HEK293 (cell line): ENCODE results near the gene SLC25A47.
A peak's percentile ranks its signal among the peaks of the same experiment; 100 is the strongest.

ENCODE experiments used
- CTCF ChIA-PET: fragments of 350-600 bp; formaldehyde crosslinking; extraction: SDS; loops from one replicate; lab custom pipeline; 2021; ENCODE audit warnings: antibody characterized with exemption; lab: Yijun Ruan, JAX
- POLR2A ChIA-PET: fragments of 300-600 bp; formaldehyde crosslinking; extraction: SDS; loops from one replicate; lab custom pipeline; 2020; ENCODE audit warnings: antibody characterized with exemption, inconsistent platforms; lab: Yijun Ruan, JAX
- H3K27ac ChIP-seq: fragments of 200-500 bp; sonication (Bioruptor generic); 2 replicates; pipeline ENCODE4 v1.5.1; 2014; ENCODE audit warnings: low read depth, low read length, control low read depth, inconsistent platforms; ENCODE audit errors: extremely low read depth
- H3K36me3 ChIP-seq, 2 experiments: fragments of 200-500 bp in 1 of 2; sonication (Bioruptor generic) in 1 of 2; 1 replicate in 1 of 2; 2 replicates in 1 of 2; pipeline ENCODE4 v1.5.1; 2014 to 2017; ENCODE audit warnings: inconsistent platforms in 2 of 2, low read length in 2 of 2; ENCODE audit not compliant: control insufficient read depth in 2 of 2, insufficient read depth in 1 of 2
- H3K4me1 ChIP-seq: fragments of 200-500 bp; sonication (Bioruptor generic); 2 replicates; pipeline ENCODE4 v1.5.1; 2014; ENCODE audit warnings: mild to moderate bottlenecking, low read length, inconsistent platforms; ENCODE audit not compliant: control insufficient read depth, insufficient read depth
- H3K4me3 ChIP-seq: 2 replicates; pipeline ENCODE4 v1.5.1; 2011; ENCODE audit warnings: low read depth, mild to moderate bottlenecking, control low read depth, low read length, moderate library complexity
- H3K9me3 ChIP-seq: fragments of 200-500 bp; sonication (Bioruptor generic); 2 replicates; pipeline ENCODE4 v1.5.1; 2014; ENCODE audit warnings: low read depth, low read length, inconsistent platforms; ENCODE audit not compliant: control insufficient read depth, insufficient read depth
- EGR2 ChIP-seq: fragments of 450-650 bp; formaldehyde crosslinking; IDR thresholded peaks from 2 replicates; pipeline ENCODE4 v1.5.1; 2016; ENCODE audit warnings: low read depth, missing biosample characterization, missing genetic modification characterization
- KLF1 ChIP-seq: fragments of 450-650 bp; formaldehyde crosslinking; IDR thresholded peaks from 2 replicates; pipeline ENCODE4 v1.5.1; 2016; ENCODE audit warnings: missing biosample characterization, missing genetic modification characterization
- PRDM6 ChIP-seq: fragments of 450-650 bp; formaldehyde crosslinking; IDR thresholded peaks from 2 replicates; pipeline ENCODE4 v1.5.1; 2017; ENCODE audit warnings: missing biosample characterization, missing genetic modification characterization
- SALL2 ChIP-seq: fragments of 450-650 bp; formaldehyde crosslinking; IDR thresholded peaks from 2 replicates; pipeline ENCODE4 v1.5.0; 2017; ENCODE audit warnings: missing biosample characterization, mild to moderate bottlenecking, missing genetic modification characterization, borderline replicate concordance
- TSHZ1 ChIP-seq: fragments of 450-650 bp; formaldehyde crosslinking; IDR thresholded peaks from 2 replicates; pipeline ENCODE4 v1.5.1; 2016; ENCODE audit warnings: missing biosample characterization, missing genetic modification characterization, borderline replicate concordance
- ZBTB10 ChIP-seq: fragments of 450-650 bp; formaldehyde crosslinking; IDR thresholded peaks from 2 replicates; pipeline ENCODE4 v1.5.1; 2016; ENCODE audit warnings: missing biosample characterization, missing genetic modification characterization
- ZNF148 ChIP-seq: fragments of 450-650 bp; formaldehyde crosslinking; IDR thresholded peaks from 2 replicates; pipeline ENCODE4 v1.5.0; 2017; ENCODE audit warnings: missing biosample characterization, missing genetic modification characterization, borderline replicate concordance
- ZNF155 ChIP-seq: fragments of 450-650 bp; formaldehyde crosslinking; IDR thresholded peaks from 2 replicates; pipeline ENCODE4 v1.5.1; 2016; ENCODE audit warnings: missing biosample characterization, missing genetic modification characterization
- ZNF362 ChIP-seq: fragments of 450-650 bp; formaldehyde crosslinking; IDR thresholded peaks from 2 replicates; pipeline ENCODE4 v1.5.1; 2016; ENCODE audit warnings: missing biosample characterization, missing genetic modification characterization
- ZNF423 ChIP-seq: fragments of 450-650 bp; formaldehyde crosslinking; IDR thresholded peaks from 2 replicates; pipeline ENCODE4 v1.5.1; 2016; ENCODE audit warnings: missing biosample characterization, missing genetic modification characterization
- ZNF514 ChIP-seq: fragments of 450-650 bp; formaldehyde crosslinking; IDR thresholded peaks from 2 replicates; pipeline ENCODE4 v1.5.1; 2016; ENCODE audit warnings: missing biosample characterization, missing genetic modification characterization
- ZNF529 ChIP-seq: fragments of 450-650 bp; formaldehyde crosslinking; IDR thresholded peaks from 2 replicates; pipeline ENCODE4 v1.5.1; 2017; ENCODE audit warnings: missing genetic modification characterization, missing biosample characterization; ENCODE audit not compliant: insufficient replicate concordance
- ZNF544 ChIP-seq: fragments of 450-650 bp; formaldehyde crosslinking; IDR thresholded peaks from 2 replicates; pipeline ENCODE4 v1.5.0; 2017; ENCODE audit warnings: missing biosample characterization, missing genetic modification characterization
- ZNF558 ChIP-seq: fragments of 450-650 bp; formaldehyde crosslinking; IDR thresholded peaks from 2 replicates; pipeline ENCODE4 v1.5.1; 2016; ENCODE audit warnings: missing biosample characterization, missing genetic modification characterization
- ZNF610 ChIP-seq: fragments of 450-650 bp; formaldehyde crosslinking; IDR thresholded peaks from 2 replicates; pipeline ENCODE4 v1.5.1; 2016; ENCODE audit warnings: missing biosample characterization, missing genetic modification characterization, borderline replicate concordance
- ZNF626 ChIP-seq: fragments of 450-650 bp; sonication (Bioruptor Pico); formaldehyde crosslinking; IDR thresholded peaks from 2 replicates; pipeline ENCODE4 v1.5.1; 2018; ENCODE audit warnings: missing biosample characterization, missing genetic modification characterization, inconsistent platforms
- ZNF777 ChIP-seq: fragments of 450-650 bp; formaldehyde crosslinking; IDR thresholded peaks from 2 replicates; pipeline ENCODE4 v1.5.1; 2017; ENCODE audit warnings: missing biosample characterization, missing genetic modification characterization, borderline replicate concordance
- ZSCAN4 ChIP-seq: fragments of 450-650 bp; formaldehyde crosslinking; IDR thresholded peaks from 2 replicates; pipeline ENCODE4 v1.5.1; 2017; ENCODE audit warnings: missing biosample characterization, missing genetic modification characterization

Gene SLC25A47

GRCh38 chr14:100289916-100290606 lies 33.1 kb upstream of the SLC25A47 start:
- Histone ChIP-seq H3K4me1 (no peaks in the 10 kb centered on the region; the same call in 1 of the 2 replicates), H3K9me3 (no peaks in the 10 kb centered on the region), H3K36me3 (peaks cover 0 to 24% of the 10 kb centered on the region in 2 experiments; a peak in 2 of 3 replicates)
- POLR2A ChIA-PET: no interaction called here
- TF ChIP-seq ZNF155 (tag by site-specific recombination) (no peak), ZNF544 (tag by site-specific recombination) (no peak), ZNF423 (tag by site-specific recombination) (no peak), SALL2 (tag by site-specific recombination) (no peak), EGR2 (no peak), KLF1 (tag by site-specific recombination) (no peak), PRDM6 (tag by site-specific recombination) (no peak), ZNF514 (tag by site-specific recombination) (no peak), ZNF558 (tag by site-specific recombination) (no peak), ZSCAN4 (tag by site-specific recombination) (no peak), ZNF362 (no peak), ZNF529 (tag by site-specific recombination) (no peak), ZNF148 (tag by site-specific recombination) (no peak), ZNF626 (tag by site-specific recombination) (no peak), ZNF610 (tag by site-specific recombination) (no peak), ZNF777 (tag by site-specific recombination) (no peak), TSHZ1 (tag by site-specific recombination) (no peak), ZBTB10 (tag by site-specific recombination) (no peak)
- TF ChIP-seq, all 188 proteins: peak for 0
- CTCF ChIA-PET: interaction anchor here (0.5 to 0.7 kb wide), 3 partner anchors 12 to 43 kb away, joined by 3 to 4 read pairs (median 3); no protein-coding TSS in a partner anchor
- H3K4me3 ChIP-seq: no peak overlapping the region
- 0 out of 2 replicates have a peak overlapping the region, but pooled peaks have one; percentile 9 for H3K27ac ChIP-seq
